PC-9 (cell line): ENCODE data around the gene CRACDL. TPM values are rescaled to one million over a fixed set of nuclear protein-coding genes. Genes with fewer than 3 reads are reported as not detected.

ENCODE experiments used
- BruUV-seq: library from RNA; stranded (reverse); fragments of 400-500 nt; replicated peaks from 2 replicates; lab custom pipeline; 2021; lab: Mats Ljungman, UMichigan
- CTCF ChIA-PET: fragments of 300-600 bp; sonication (Branson Sonifier 250); formaldehyde crosslinking; loops from one replicate; lab custom pipeline; 2022; ENCODE audit warnings: antibody characterized with exemption; lab: Charles Lee
- POLR2A ChIA-PET: fragments of 300-600 bp; sonication (Branson Sonifier 250); formaldehyde crosslinking; loops from one replicate; lab custom pipeline; 2022; ENCODE audit warnings: antibody characterized with exemption; ENCODE audit not compliant: unreplicated experiment; lab: Charles Lee
- DNase-seq, 2 experiments: peaks; one replicate each; pipeline versions ENCODE4 v3.0.0 to v3.0.0-alpha.2; 2015 to 2022; ENCODE audit warnings: mixed read lengths in 1 of 2
- H2AFZ ChIP-seq: fragments of 200-600 bp; sonication (generic); 2 replicates; pipeline ENCODE4 v1.8.1; 2017; ENCODE audit warnings: antibody characterized with exemption
- H3F3A ChIP-seq: fragments of 200-600 bp; sonication (generic); 2 replicates; pipeline ENCODE4 v1.8.1; 2017; ENCODE audit warnings: antibody characterized with exemption, mild to moderate bottlenecking, low read depth; ENCODE audit not compliant: insufficient read depth
- H3K27ac ChIP-seq: fragments of 200-600 bp; sonication (generic); 2 replicates; pipeline ENCODE4 v1.6.1; 2016; ENCODE audit warnings: mixed run types
- H3K27me3 ChIP-seq: fragments of 200-600 bp; sonication (generic); 2 replicates; pipeline ENCODE4 v1.6.1; 2016; ENCODE audit warnings: low read depth, mixed run types; ENCODE audit not compliant: insufficient read depth
- H3K36me3 ChIP-seq: fragments of 200-600 bp; sonication (generic); 2 replicates; pipeline ENCODE4 v1.6.1; 2016; ENCODE audit warnings: low read depth, mixed run types
- H3K4me1 ChIP-seq: fragments of 200-600 bp; sonication (generic); replicated peaks from 2 replicates; pipeline ENCODE4 v1.6.1; 2016; ENCODE audit warnings: mixed run types; ENCODE audit not compliant: insufficient read depth
- H3K4me2 ChIP-seq: fragments of 200-600 bp; sonication (generic); 2 replicates; pipeline ENCODE4 v1.6.1; 2017; ENCODE audit warnings: mixed run types
- H3K4me3 ChIP-seq: fragments of 200-600 bp; sonication (generic); 2 replicates; pipeline ENCODE4 v1.6.1; 2016; ENCODE audit warnings: mixed run types
- H3K79me2 ChIP-seq: fragments of 200-600 bp; sonication (generic); 2 replicates; pipeline ENCODE4 v1.6.1; 2017; ENCODE audit warnings: low read depth, mixed run types
- H3K9me2 ChIP-seq: fragments of 200-600 bp; sonication (generic); 2 replicates; pipeline ENCODE4 v1.8.1; 2017; ENCODE audit warnings: mild to moderate bottlenecking; ENCODE audit not compliant: insufficient read depth
- H3K9me3 ChIP-seq: fragments of 200-600 bp; sonication (generic); 2 replicates; pipeline ENCODE4 v1.8.1; 2016; ENCODE audit warnings: low read depth; ENCODE audit not compliant: insufficient read depth
- H4K20me1 ChIP-seq: fragments of 200-600 bp; sonication (generic); 2 replicates; pipeline ENCODE4 v1.8.1; 2017; ENCODE audit not compliant: insufficient read depth
- EZH2 ChIP-seq: fragments of 200-600 bp; sonication (generic); IDR thresholded peaks from 2 replicates; pipeline ENCODE4 v1.8.0; 2017; ENCODE audit warnings: antibody characterized with exemption, low read depth
- intact Hi-C: fragments of 100-400 bp; cut with micrococcal nuclease; formaldehyde crosslinking; loops from one replicate; pipeline ENCODE4 v1.10.0; 2022; ENCODE audit not compliant: unreplicated experiment
- total RNA-seq: library from RNA; stranded (reverse); gene quantifications from 2 replicates; pipeline ENCODE4 v1.2.3, GENCODE V29; 2021
- TF ChIP-seq, protein P1 (sequence below): fragments of 200-600 bp; sonication (generic); conservative IDR thresholded peaks from 2 replicates; pipeline ENCODE4 v1.6.1; 2017; ENCODE audit warnings: mixed run types, antibody characterized with exemption, mild to moderate bottlenecking, moderate library complexity

Gene CRACDL
- total RNA-seq, 1 experiment from 2014 or later = 33.7 TPM

DNA sequence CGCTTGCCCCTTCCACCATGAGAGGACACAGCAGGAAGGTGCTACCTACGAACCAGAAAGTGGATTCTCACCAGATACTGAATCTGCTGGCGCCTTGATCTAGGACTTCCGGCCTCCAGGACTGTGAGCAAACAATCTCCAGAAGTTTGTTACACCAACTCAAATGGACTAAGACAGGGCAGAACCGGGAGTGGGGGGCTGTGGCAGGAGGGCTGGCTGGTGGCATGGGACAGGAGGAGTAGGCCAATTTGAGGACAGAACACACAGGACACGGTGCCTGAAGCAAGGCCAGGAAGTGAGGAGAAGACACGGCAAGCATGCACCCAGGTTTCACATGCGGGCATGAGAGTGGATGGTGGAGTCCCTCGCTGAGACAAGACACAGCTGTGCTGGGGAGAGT lies 40.1 kb downstream of the CRACDL start:
- H3K36me3 ChIP-seq = no peaks in the 10 kb centered on the region
- no peak overlapping the region for H2AFZ ChIP-seq
- no TSS peak for BruUV-seq
- no peak overlapping the region for H3K27ac ChIP-seq
- no peaks in the 10 kb centered on the region for H3F3A ChIP-seq
- H3K4me2 ChIP-seq = no peak overlapping the region
- TF ChIP-seq, protein P1, sequence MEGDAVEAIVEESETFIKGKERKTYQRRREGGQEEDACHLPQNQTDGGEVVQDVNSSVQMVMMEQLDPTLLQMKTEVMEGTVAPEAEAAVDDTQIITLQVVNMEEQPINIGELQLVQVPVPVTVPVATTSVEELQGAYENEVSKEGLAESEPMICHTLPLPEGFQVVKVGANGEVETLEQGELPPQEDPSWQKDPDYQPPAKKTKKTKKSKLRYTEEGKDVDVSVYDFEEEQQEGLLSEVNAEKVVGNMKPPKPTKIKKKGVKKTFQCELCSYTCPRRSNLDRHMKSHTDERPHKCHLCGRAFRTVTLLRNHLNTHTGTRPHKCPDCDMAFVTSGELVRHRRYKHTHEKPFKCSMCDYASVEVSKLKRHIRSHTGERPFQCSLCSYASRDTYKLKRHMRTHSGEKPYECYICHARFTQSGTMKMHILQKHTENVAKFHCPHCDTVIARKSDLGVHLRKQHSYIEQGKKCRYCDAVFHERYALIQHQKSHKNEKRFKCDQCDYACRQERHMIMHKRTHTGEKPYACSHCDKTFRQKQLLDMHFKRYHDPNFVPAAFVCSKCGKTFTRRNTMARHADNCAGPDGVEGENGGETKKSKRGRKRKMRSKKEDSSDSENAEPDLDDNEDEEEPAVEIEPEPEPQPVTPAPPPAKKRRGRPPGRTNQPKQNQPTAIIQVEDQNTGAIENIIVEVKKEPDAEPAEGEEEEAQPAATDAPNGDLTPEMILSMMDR = no peak
- no peak for TF ChIP-seq EZH2
- H4K20me1 ChIP-seq = no peaks in the 10 kb centered on the region
- no peak for DNase-seq
- ChIA-PET CTCF (no interaction called here), POLR2A (no interaction called here)
- H3K9me2 ChIP-seq = no peaks in the 10 kb centered on the region
- no peaks in the 10 kb centered on the region for H3K4me1 ChIP-seq
- H3K79me2 ChIP-seq = no peaks in the 10 kb centered on the region
- H3K4me3 ChIP-seq = no peak overlapping the region
- intact Hi-C loops = no loop called here
- no peaks in the 10 kb centered on the region for H3K9me3 ChIP-seq
- no peaks in the 10 kb centered on the region for H3K27me3 ChIP-seq

DNA sequence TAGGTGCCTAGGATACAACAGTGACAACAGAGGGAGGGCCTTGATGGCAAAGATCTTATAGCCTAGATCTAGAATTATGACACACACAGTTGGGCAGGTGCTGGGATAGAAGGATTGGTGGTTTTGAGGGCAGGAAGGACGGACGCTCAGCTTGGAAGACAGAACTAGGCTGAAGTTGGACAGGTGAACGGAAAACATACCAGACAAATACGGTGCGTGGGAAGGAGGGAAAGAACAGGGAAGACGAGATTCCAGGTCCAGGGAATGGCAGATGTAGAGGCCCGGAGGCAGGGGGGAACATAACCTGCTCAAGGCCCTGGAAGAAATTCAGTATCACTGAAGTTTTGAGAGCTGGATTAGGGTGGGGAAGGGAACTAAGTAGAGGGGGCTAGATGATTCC lies 40.8 kb downstream of the CRACDL start:
- ChIA-PET POLR2A (interaction anchor here (0.6 kb wide), 1 partner anchor 30 kb away, joined by 4 read pairs; no protein-coding TSS in a partner anchor), CTCF (no interaction called here)
- DNase-seq = no peak
- H3K79me2 ChIP-seq = no peaks in the 10 kb centered on the region
- no peaks in the 10 kb centered on the region for H3F3A ChIP-seq
- H4K20me1 ChIP-seq = no peaks in the 10 kb centered on the region
- intact Hi-C loops = no loop called here
- BruUV-seq = no TSS peak
- H3K9me3 ChIP-seq = no peaks in the 10 kb centered on the region
- H3K4me1 ChIP-seq = no peaks in the 10 kb centered on the region
- H3K36me3 ChIP-seq = no peaks in the 10 kb centered on the region
- H3K4me2 ChIP-seq = no peak overlapping the region
- TF ChIP-seq EZH2 = no peak
- TF ChIP-seq, protein P1 = no peak
- no peak overlapping the region for H3K27ac ChIP-seq
- no peaks in the 10 kb centered on the region for H3K9me2 ChIP-seq
- no peak overlapping the region for H2AFZ ChIP-seq
- no peaks in the 10 kb centered on the region for H3K27me3 ChIP-seq
- no peak overlapping the region for H3K4me3 ChIP-seq

DNA sequence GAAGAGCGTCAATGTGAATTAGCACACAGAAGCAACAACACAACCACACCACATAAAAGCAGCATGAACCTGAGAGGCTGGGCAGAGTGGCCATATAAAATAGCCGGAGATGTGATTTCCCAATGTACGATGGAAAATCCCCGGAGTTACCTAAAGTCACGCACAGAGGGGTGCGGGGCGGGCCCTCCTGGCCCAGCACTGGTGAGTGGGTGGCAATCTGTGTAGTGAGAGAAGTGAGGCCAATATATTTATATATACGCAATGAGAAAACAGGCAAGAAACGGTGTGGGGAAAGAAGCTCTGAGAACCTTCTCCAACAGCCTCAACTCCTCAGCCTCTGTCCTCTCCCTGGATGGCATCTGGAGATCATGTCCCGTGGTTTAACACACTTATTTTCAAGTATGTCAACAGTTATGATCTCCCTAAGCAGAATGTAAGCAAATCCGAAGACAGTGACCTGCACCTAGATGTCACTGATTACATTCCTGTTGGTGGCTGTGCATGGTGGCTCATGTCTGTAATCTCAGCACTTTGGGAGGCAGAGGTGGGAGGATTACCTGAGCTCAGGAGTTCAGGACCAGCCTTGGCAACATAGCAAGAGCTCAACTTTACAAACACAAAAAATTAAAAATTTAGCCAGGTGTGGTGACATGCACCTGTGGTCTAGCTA lies 41.6 kb downstream of the CRACDL start:
- no TSS peak for BruUV-seq
- H3F3A ChIP-seq = no peaks in the 10 kb centered on the region; the same call in 1 of the 2 replicates
- no peak overlapping the region for H3K27ac ChIP-seq
- no peaks in the 10 kb centered on the region for H3K9me3 ChIP-seq
- TF ChIP-seq, protein P1 = no peak
- TF ChIP-seq EZH2 = no peak
- H3K4me2 ChIP-seq = no peak overlapping the region
- no peak overlapping the region for H3K4me3 ChIP-seq
- H3K9me2 ChIP-seq = no peaks in the 10 kb centered on the region
- H3K36me3 ChIP-seq = no peaks in the 10 kb centered on the region
- intact Hi-C loops = no loop called here
- H2AFZ ChIP-seq = no peak overlapping the region
- no peaks in the 10 kb centered on the region for H3K27me3 ChIP-seq
- CTCF ChIA-PET = no interaction called here
- DNase-seq = no peak
- no peaks in the 10 kb centered on the region for H4K20me1 ChIP-seq
- POLR2A ChIA-PET = interaction anchor here (0.6 kb wide), 1 partner anchor 29 kb away, joined by 4 read pairs; no protein-coding TSS in a partner anchor
- H3K79me2 ChIP-seq = no peaks in the 10 kb centered on the region
- H3K4me1 ChIP-seq = no peaks in the 10 kb centered on the region
